SU-DHL-6 (cell line): Measurements from ENCODE around the gene ZNF688.

ENCODE experiments used
- EZH2phosphoT487 ChIP-seq: fragments of 200-600 bp; sonication (generic), shearing (Covaris generic); conservative IDR thresholded peaks from 2 replicates; pipeline ENCODE4 v1.6.1; 2018; ENCODE audit warnings: mild to moderate bottlenecking, antibody characterized with exemption, low read length, moderate library complexity, mixed read lengths
- TF ChIP-seq, protein P1 (sequence below): fragments of 200-600 bp; sonication (generic); IDR thresholded peaks from one replicate; pipeline ENCODE4 v1.5.1; 2017; ENCODE audit warnings: antibody characterized with exemption, mild to moderate bottlenecking, low read length, moderate library complexity; ENCODE audit not compliant: insufficient read depth, poor library complexity, severe bottlenecking

- TF ChIP-seq, protein P1, sequence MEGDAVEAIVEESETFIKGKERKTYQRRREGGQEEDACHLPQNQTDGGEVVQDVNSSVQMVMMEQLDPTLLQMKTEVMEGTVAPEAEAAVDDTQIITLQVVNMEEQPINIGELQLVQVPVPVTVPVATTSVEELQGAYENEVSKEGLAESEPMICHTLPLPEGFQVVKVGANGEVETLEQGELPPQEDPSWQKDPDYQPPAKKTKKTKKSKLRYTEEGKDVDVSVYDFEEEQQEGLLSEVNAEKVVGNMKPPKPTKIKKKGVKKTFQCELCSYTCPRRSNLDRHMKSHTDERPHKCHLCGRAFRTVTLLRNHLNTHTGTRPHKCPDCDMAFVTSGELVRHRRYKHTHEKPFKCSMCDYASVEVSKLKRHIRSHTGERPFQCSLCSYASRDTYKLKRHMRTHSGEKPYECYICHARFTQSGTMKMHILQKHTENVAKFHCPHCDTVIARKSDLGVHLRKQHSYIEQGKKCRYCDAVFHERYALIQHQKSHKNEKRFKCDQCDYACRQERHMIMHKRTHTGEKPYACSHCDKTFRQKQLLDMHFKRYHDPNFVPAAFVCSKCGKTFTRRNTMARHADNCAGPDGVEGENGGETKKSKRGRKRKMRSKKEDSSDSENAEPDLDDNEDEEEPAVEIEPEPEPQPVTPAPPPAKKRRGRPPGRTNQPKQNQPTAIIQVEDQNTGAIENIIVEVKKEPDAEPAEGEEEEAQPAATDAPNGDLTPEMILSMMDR, result no peak
- no peak for TF ChIP-seq EZH2phosphoT487
These were observed at the start of gene ZNF688 for GRCh38 chr16:30571445-30572322.
